DMS 273 (cell line): ENCODE data around the gene BCL2L1.

Source experiments
- DNase-seq: peaks from one replicate; lab custom pipeline; 2025; ENCODE audit not compliant: unreplicated experiment; lab: John Stamatoyannopoulos, UW

BCL2L1 gene

GRCh38 chr20:31731321-31731717, 8.7 kb upstream of the BCL2L1 start:
- DNase-seq: no peak

GRCh38 chr20:31723319-31724078, 831 bp upstream of the BCL2L1 start:
- peak; percentile 99 for DNase-seq

- DNase-seq: no peak
Measured at GRCh38 chr20:31723069-31723318, 326 bp upstream of the BCL2L1 start.

- DNase-seq: no peak
Measured at GRCh38 chr20:31721408-31722256, 1.0 kb downstream of the BCL2L1 start.

GRCh38 chr20:31720486-31721407, 1.9 kb downstream of the BCL2L1 start:
- DNase-seq: peak; percentile 41

- no peak for DNase-seq
Measured at GRCh38 chr20:31719644-31720485, 2.8 kb downstream of the BCL2L1 start.

- no peak for DNase-seq
Measured at GRCh38 chr20:31718952-31719643, 3.6 kb downstream of the BCL2L1 start.

- DNase-seq: peak; percentile 56
Measured at GRCh38 chr20:31717478-31718201, 5.0 kb downstream of the BCL2L1 start.

- no peak for DNase-seq
Measured at GRCh38 chr20:31716818-31717477, 5.7 kb downstream of the BCL2L1 start.

GRCh38 chr20:31716351-31716750, 6.3 kb downstream of the BCL2L1 start:
- DNase-seq: no peak

GRCh38 chr20:31715766-31716165, 6.9 kb downstream of the BCL2L1 start:
- no peak for DNase-seq

GRCh38 chr20:31713312-31714273, 9.1 kb downstream of the BCL2L1 start:
- DNase-seq: no peak

- no peak for DNase-seq
Measured at GRCh38 chr20:31712564-31713311, 9.9 kb downstream of the BCL2L1 start.

- DNase-seq: peak; percentile 33
Measured at GRCh38 chr20:31712112-31712553, 10.5 kb downstream of the BCL2L1 start.

- DNase-seq: no peak
Measured at GRCh38 chr20:31711179-31712111, 11.2 kb downstream of the BCL2L1 start.
